Measurements from ENCODE around the gene FCSK. TPM values are rescaled to one million over a fixed set of nuclear protein-coding genes. Genes with fewer than 3 reads are reported as not detected.

The FCSK gene
- total and polyA plus RNA-seq, 2 of the 8 experiments (the other 6 are each of a cell fraction or from before 2014, with no cell fraction given): 4.6 to 5.1 TPM

DNA sequence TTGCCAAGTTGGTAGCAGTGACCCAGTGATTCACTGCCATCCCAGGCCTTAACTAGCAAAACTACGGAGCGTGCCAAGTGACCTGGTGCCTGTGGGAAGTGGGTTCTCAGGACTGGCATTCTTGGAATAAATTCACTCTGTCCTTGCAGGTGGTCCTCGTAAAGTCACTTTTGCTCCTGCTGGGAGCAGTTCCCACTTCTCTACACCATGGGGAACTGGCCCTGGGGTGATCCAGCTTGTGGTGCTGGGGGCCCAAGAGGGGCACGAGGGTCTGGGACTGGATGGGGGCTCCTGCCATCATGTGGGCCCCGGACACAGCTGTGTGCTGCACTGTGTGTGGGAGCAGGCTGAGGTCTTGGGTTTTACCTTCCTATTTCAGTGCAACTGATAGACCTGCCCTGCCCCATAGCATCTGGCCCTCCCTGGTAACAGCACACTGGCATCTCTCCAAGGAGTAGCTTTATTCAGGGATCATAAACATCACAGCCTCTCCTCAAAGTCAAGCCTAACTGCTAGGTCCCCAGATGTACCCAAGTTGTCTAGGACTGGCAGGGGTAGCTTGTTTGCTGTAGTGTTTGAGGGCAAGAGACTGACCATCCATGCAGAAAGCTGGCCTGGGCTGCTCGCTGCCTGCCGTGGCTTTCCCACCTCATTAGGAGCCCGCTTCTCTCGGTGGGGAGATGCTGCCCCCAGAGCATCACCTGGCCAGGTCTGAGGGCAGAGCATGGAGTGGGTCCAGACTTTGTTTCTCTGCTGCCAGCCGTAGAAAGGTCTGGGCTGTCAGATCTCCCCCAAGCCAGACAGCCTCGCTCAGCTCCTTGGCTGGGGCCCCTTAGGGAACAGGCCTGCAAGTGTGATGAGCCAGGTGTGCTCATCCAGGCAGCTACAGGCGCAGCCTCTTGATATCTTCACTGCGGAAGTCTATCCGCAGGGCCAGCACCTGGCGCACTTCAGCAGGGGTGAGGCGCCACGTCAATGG, 26.0 kb downstream of the FCSK start:
- no peak overlapping the region for H3K27ac ChIP-seq (ENCODE audit: low read depth, low read length)
- H2AFZ ChIP-seq (ENCODE audit: low read length): no peak overlapping the region
- H3K4ac ChIP-seq (replicated peaks; ENCODE audit: insufficient read length, low read depth, low read length): no peak overlapping the region
- H3K36me3 ChIP-seq (ENCODE audit: control insufficient read depth in 2 of 4, insufficient read depth in 4 of 4, low read length in 3 of 4): peaks cover 3 to 28% (median 10%) of the 10 kb centered on the region in 4 experiments; a peak in 5 of 8 replicates
- no peak overlapping the region for H2BK20ac ChIP-seq (ENCODE audit: low read length)
- H3K4me1 ChIP-seq (replicated peaks in 1 of 4; ENCODE audit: control insufficient read depth in 3 of 4, insufficient read depth in 4 of 4, low read length in 3 of 4): peaks cover 0 to 8% (median under 1%) of the 10 kb centered on the region in 4 experiments; a peak in 2 of 7 replicates
- H3K4me2 ChIP-seq (ENCODE audit: insufficient read depth in 1 of 2, low read depth in 2 of 2, low read length in 2 of 2): no peak overlapping the region
- DNase-seq (ENCODE audit: low read depth in 1 of 2, low spot score in 2 of 2): no peak
- peaks cover 0 to 2% of the 10 kb centered on the region in 2 experiments for H4K20me1 ChIP-seq (replicated peaks in 1 of 2; ENCODE audit: control insufficient read depth in 1 of 2, insufficient read depth in 2 of 2, low read length in 2 of 2)
- no peak for FAIRE-seq
- 94% methylated on average over 17 of the region's 17 CpGs; no CpG with 5 or more reads in 1 of the 2 experiments for WGBS, 2 experiments (ENCODE audit: extremely low coverage in 1 of 2, insufficient coverage in 1 of 2, insufficient read length in 1 of 2, insufficient replicate concordance in 2 of 2, low coverage in 1 of 2, low lambda C conversion rate in 2 of 2, missing lambda C conversion rate in 1 of 2)
- no peak overlapping the region for H3K18ac ChIP-seq (ENCODE audit: extremely low read depth, low read length)
- H3K14ac ChIP-seq (ENCODE audit: insufficient read length): no peak overlapping the region
- no peaks in the 10 kb centered on the region for H3K79me1 ChIP-seq (ENCODE audit: low read depth, low read length)
- no peak overlapping the region for H2AK5ac ChIP-seq (ENCODE audit: low read depth, low read length)
- no peak overlapping the region for H3K9ac ChIP-seq (replicated peaks in 1 of 4; ENCODE audit: extremely low read depth in 1 of 4, low read depth in 3 of 4, low read length in 3 of 4)
- H3K79me2 ChIP-seq (ENCODE audit: control insufficient read depth in 1 of 2, insufficient read depth in 2 of 2, low read length in 2 of 2): no peaks in the 10 kb centered on the region
- no peak overlapping the region for H4K91ac ChIP-seq (replicated peaks; ENCODE audit: insufficient read length, low read length)
- H2BK12ac ChIP-seq (ENCODE audit: low read depth, low read length): no peak overlapping the region
- H4K8ac ChIP-seq (ENCODE audit: extremely low read depth, insufficient read depth, low read length): no peak overlapping the region
- no peak overlapping the region for H4K5ac ChIP-seq (ENCODE audit: insufficient read length, low read depth, low read length)
- H3K27me3 ChIP-seq (replicated peaks in 1 of 4; ENCODE audit: control insufficient read depth in 3 of 4, extremely low read depth in 1 of 4, insufficient read depth in 3 of 4, low read length in 3 of 4): no peaks in the 10 kb centered on the region
- POLR2A ChIA-PET (ENCODE audit: partially characterized antibody): interaction anchor here (0.5 to 1.1 kb wide), 4 partner anchors 8 to 104 kb away, joined by 3 to 4 read pairs (median 3); no protein-coding TSS in a partner anchor
- CTCF ChIA-PET (ENCODE audit: partially characterized antibody): interaction anchor here (0.6 to 4.2 kb wide), 11 partner anchors 11 to 212 kb away, joined by 3 to 23 read pairs (median 3); partner anchors contain the start of gene DDX19A
- no peak overlapping the region for H3K4me3 ChIP-seq (ENCODE audit: extremely low read depth in 1 of 4, insufficient read depth in 2 of 4, low read depth in 3 of 4, low read length in 4 of 4)
- no peak overlapping the region for H2BK120ac ChIP-seq (replicated peaks; ENCODE audit: low read depth, low read length)
- H3K9me3 ChIP-seq (ENCODE audit: insufficient read depth in 2 of 2, low read depth in 1 of 2, low read length in 1 of 2): no peaks in the 10 kb centered on the region
- H3K23ac ChIP-seq (ENCODE audit: insufficient read length): no peak overlapping the region
- H2BK15ac ChIP-seq (ENCODE audit: low read length): no peak overlapping the region
- peaks cover 2% of the 10 kb centered on the region; the same call in 1 of the 2 replicates for H3K23me2 ChIP-seq (ENCODE audit: low read depth, low read length)
- no peak overlapping the region for H2BK5ac ChIP-seq (ENCODE audit: low read depth, low read length)
- H3K56ac ChIP-seq (replicated peaks; ENCODE audit: insufficient read length, low read depth, low read length): no peak overlapping the region
- TF ChIP-seq KDM5A (IDR thresholded peaks at IDR 0.05; ENCODE audit: low read length): no peak
- TF ChIP-seq FOSL1 (IDR thresholded peaks at IDR 0.05; ENCODE audit: insufficient read depth, low read depth, low read length): no peak
- TF ChIP-seq, protein P1, sequence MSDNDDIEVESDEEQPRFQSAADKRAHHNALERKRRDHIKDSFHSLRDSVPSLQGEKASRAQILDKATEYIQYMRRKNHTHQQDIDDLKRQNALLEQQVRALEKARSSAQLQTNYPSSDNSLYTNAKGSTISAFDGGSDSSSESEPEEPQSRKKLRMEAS (IDR thresholded peaks at IDR 0.05): no peak
